A549 treated with Mapracorat at 1 μM for 4 hours (cell line): ENCODE data around the gene ZNF217. TPM values are rescaled to one million over a fixed set of nuclear protein-coding genes. Genes with fewer than 3 reads are reported as not detected.

Experiments
- total RNA-seq: library from RNA; stranded (reverse); fragments of 200-300 nt; extraction: Qiagen RNA extraction; gene quantifications from 5 replicates; pipeline ENCODE4 v1.2.3, GENCODE V29; 2022

Gene ZNF217
- 14.4 to 21.5 TPM (median 19.8 TPM) in 5 replicates for total RNA-seq

DNA sequence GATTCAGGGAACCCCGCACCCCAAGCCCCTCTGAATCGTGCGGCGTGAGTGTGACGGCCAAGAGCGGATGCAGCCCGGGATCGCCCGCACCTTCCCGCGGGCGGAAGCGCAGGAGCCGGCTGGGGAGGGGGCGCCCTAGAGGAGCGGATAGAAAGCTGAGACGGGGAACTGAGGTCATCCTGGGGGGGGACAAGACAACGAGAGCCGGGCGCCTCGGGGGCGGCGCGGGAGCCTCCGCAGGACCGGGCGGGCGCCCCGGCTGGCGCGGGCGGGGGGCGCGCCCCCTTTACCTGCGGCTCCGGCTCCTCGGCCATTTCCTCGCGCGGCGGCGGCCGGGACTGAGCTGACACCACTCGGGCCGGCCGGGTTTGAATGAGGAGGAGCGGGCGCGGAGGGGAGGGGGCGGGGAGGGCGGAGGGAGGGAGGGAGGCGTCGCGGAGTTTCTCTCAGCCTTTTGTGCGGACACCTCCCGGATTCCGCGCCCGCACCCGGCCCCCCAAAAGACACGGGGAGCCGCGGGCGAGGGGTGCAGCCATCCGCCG is at the start of gene ZNF217:
Gene ZNF217 (minus strand): TSS at position 374 of the 542 bp plus-strand sequence. CDS start 11,013 bp downstream, outside the sequence.

